ENCODE results near the gene KCNIP4. TPM values are rescaled to one million over a fixed set of nuclear protein-coding genes. Genes with fewer than 3 reads are reported as not detected.

The KCNIP4 gene
- total RNA-seq, 2 experiments from 2014 or later, result not detected

DNA sequence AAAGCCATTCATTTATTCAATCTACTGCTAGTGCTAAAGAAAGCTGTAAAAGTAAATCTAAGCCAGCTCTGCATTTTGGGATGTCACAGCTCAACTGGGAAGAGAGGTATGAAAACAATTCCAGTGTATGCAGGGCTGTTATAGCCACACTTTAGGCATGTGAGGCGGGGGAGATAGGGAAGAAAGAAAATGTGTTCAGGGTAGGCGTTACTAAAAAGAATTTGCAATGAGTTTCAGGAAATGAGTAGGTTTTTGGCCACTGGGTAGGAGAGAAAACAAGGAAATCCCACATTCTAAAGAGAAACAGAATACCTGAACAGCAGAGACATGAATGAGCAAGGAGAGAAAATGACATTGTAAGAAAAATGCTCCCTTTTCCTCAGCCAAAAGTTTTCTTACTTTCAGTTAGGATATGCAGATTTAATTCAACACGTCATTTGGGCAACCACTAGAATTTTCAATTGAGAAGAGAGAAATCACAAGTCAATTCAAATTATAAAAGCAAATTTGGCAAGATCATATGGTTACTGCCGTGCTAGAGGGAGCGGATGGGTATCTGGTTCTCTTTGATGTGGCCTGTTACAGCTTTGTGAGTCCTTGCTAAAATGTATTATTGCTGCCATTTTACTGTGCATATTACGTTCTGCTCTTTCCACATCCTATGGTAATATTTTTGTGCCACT, 226.3 kb downstream of the KCNIP4 start:
- ChIA-PET POLR2A (no interaction called here), CTCF (no interaction called here)
- Mint-ChIP-seq H3K36me3 (ENCODE audit: low read depth) (no peaks in the 10 kb centered on the region), H3K27me3 (no peaks in the 10 kb centered on the region), H3K4me3 (no peak overlapping the region), H3K9me3 (no peaks in the 10 kb centered on the region), H3K27ac (no peak overlapping the region), H3K4me1 (no peaks in the 10 kb centered on the region)
- DNase-seq, result no peak

DNA sequence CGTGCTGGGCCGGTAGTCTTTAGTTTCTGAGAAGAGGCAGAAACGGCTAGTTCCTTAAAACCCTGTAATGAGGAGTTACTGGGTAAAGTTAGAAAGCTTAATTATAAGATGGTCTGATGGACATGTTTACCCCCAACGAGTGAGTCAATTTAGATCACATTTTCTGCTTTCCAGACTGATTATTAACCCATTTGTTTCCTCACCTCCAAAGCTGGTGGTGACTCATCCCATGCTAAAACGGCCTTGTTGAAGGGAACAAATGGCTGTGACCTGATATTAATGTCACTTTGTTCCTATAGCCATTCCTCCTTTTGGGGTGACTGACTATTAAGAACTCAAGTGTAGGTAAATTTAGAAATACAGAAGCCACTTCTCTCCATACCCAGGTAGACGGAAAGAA, 232.0 kb downstream of the KCNIP4 start:
- ChIA-PET POLR2A (no interaction called here), CTCF (no interaction called here)
- no peak for DNase-seq
- Mint-ChIP-seq H3K4me3 (no peak overlapping the region), H3K36me3 (ENCODE audit: low read depth) (no peaks in the 10 kb centered on the region), H3K9me3 (no peaks in the 10 kb centered on the region), H3K27me3 (no peaks in the 10 kb centered on the region), H3K27ac (no peak overlapping the region), H3K4me1 (no peaks in the 10 kb centered on the region)

DNA sequence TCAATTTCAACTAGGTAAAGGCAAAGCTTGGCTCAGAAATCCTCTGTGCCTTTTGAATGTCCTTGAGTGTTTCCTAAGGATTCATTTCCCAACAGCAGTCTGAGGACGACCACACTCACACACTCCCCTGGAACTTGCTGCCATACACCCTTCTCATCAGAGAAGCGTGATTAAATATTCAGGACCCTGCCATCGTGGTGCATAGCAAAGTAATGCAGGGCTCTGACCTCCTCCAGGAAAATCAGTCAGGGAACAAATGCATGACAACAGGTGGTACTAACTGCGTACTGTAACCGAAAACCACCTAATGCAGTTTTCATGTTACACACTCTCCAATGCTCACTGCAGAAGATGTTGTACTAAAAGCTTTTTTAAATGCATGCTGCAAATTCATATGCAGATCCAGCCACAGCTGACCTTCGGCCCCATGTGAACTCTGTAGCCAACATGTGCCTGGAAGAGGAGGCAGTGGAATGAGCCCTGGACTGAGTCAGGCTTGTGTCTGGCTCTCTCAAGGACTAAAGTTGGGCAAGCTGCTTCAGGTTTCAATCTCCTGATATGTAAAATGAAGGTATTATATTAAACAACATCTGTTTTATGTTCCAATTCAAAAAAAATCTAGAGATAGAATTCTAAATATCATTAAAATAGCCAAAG, 238.3 kb downstream of the KCNIP4 start:
- POLR2A ChIA-PET, result no interaction called here
- CTCF ChIA-PET, result no interaction called here
- Mint-ChIP-seq H3K4me3 (no peak overlapping the region), H3K27ac (no peak overlapping the region), H3K9me3 (no peaks in the 10 kb centered on the region), H3K36me3 (ENCODE audit: low read depth) (no peaks in the 10 kb centered on the region), H3K27me3 (no peaks in the 10 kb centered on the region), H3K4me1 (no peaks in the 10 kb centered on the region)
- no peak for DNase-seq

DNA sequence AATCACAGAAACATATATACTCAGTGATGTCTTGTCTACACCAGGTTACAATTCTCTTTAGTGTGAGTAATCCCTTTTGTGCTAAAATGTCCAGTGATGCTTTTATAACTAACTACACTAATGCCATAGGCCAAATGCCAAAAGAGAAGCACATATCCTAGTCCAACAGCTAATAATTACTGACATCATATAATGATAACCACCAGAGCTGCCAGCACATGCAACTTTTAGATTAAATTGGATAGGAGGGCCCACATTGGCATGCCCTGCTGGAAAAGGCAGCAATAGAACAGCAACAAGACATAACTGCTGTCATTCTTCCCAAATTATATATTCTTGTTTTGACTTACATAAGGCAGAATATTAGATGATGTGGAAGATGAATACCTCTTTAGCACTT, 238.8 kb downstream of the KCNIP4 start:
- Mint-ChIP-seq H3K36me3 (ENCODE audit: low read depth) (no peaks in the 10 kb centered on the region), H3K27ac (no peak overlapping the region), H3K4me1 (no peaks in the 10 kb centered on the region), H3K4me3 (no peak overlapping the region), H3K27me3 (no peaks in the 10 kb centered on the region), H3K9me3 (no peaks in the 10 kb centered on the region)
- ChIA-PET POLR2A (no interaction called here), CTCF (no interaction called here)
- no peak for DNase-seq

DNA sequence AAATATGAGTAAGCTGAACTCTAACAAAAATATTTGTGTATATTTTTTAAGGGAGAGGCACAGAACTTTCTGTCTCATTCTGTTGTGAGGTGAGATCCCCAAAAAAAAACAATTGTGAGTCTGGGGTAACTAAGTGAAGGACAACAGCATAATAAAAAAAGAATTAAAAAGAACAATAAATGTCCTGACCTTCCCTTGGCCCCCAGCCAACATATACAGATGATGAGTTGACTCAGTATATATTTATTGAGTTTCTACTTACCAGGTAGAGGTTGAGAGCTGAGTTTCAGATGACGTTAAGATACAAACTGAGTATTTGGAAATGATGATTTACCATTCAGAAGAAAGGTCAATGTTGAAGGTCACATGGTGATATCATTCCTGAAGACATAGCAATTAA, 239.5 kb downstream of the KCNIP4 start:
- Mint-ChIP-seq H3K27ac (no peak overlapping the region), H3K9me3 (no peaks in the 10 kb centered on the region), H3K4me3 (no peak overlapping the region), H3K36me3 (ENCODE audit: low read depth) (no peaks in the 10 kb centered on the region), H3K4me1 (no peaks in the 10 kb centered on the region), H3K27me3 (no peaks in the 10 kb centered on the region)
- ChIA-PET CTCF (no interaction called here), POLR2A (no interaction called here)
- no peak for DNase-seq

DNA sequence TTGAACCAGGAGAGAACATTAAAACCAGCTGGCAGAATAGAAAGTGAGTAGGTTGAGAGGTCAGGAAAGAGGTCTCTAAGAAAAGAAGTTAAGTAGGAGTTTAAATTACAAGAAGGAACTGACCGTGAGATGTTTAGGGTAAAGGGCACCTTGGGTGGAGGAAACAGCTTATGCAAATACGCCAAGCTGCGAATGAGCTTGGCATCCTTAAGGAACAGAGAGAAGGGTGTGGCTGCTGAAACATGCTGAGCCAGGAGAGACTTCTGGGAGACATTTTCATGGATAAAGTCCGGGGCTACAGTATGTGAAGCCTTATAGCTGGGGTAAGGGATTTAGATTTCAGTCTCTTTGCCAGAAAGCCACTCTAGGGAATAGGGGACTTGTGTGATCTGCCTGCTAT, 249.1 kb downstream of the KCNIP4 start:
- DNase-seq, result no peak
- ChIA-PET POLR2A (no interaction called here), CTCF (no interaction called here)
- no peak overlapping the region for H3K4me3 Mint-ChIP-seq
- H3K27me3 Mint-ChIP-seq, result no peaks in the 10 kb centered on the region
- no peaks in the 10 kb centered on the region for H3K4me1 Mint-ChIP-seq
- peaks cover 2% of the 10 kb centered on the region for H3K9me3 Mint-ChIP-seq
- H3K27ac Mint-ChIP-seq, result no peak overlapping the region
- H3K36me3 Mint-ChIP-seq (ENCODE audit: low read depth), result no peaks in the 10 kb centered on the region

DNA sequence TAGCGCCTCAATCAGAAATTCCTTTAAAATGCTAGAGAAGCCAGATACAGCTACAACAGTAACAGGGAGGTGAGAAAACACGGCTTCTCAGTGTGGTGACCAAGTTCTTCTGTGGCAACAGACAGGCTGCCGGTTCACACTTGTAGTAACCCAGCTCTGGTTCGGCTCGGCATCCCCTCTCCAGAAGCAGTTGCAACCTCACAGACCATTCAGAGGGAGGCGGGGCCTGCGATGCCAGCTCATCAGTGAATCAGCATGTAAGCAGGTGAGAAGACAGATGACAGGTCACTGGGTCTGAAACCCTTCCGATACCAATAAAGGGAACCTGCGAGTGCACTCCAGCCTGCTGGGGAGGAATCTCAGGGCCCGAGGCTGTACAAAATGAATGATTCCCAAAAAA, 251.0 kb downstream of the KCNIP4 start:
- Mint-ChIP-seq H3K9me3 (peaks cover 4% of the 10 kb centered on the region), H3K36me3 (ENCODE audit: low read depth) (no peaks in the 10 kb centered on the region), H3K27ac (no peak overlapping the region), H3K4me3 (no peak overlapping the region), H3K4me1 (no peaks in the 10 kb centered on the region), H3K27me3 (no peaks in the 10 kb centered on the region)
- ChIA-PET POLR2A (no interaction called here), CTCF (no interaction called here)
- no peak for DNase-seq

DNA sequence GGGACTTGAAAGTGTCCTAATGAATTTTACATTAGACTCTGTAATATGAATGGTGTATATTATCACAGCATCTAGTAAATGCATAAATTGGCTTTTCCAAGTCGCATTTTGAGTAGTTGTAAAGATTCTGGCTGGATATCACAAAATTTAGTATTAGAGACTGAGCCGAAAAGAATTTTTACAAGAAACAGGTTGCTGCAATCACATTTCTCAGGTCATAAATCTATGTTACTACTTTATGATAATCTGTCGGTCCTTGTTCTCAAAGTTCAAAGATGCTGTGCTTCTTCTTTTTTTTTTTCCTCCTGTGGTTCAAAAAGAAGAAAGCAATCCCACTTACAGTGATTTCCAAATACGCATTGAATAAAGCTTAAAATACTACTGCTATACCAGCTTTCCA, 253.4 kb downstream of the KCNIP4 start:
- Mint-ChIP-seq H3K36me3 (ENCODE audit: low read depth) (no peaks in the 10 kb centered on the region), H3K27me3 (no peaks in the 10 kb centered on the region), H3K4me1 (no peaks in the 10 kb centered on the region), H3K9me3 (peaks cover 3% of the 10 kb centered on the region), H3K27ac (no peak overlapping the region), H3K4me3 (no peak overlapping the region)
- POLR2A ChIA-PET, result no interaction called here
- CTCF ChIA-PET, result no interaction called here
- DNase-seq, result no peak

DNA sequence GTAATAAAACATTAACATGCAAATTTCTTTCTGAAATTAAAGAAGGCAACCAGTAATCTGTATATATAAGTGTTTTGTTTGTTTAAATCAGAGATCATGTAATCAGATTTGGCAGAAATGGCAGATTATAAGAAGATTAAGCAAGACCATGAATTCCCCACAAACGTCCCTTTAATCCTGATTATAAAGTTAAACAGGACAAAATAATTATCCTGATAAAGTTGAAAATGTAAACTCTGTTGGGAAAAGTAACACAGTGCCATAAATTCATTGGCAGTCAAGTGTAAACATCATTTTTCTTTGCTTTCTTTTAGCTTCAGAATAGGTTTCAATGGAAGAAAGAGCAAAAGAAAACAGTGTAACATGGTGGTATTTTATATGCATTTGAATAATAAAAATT, 256.3 kb downstream of the KCNIP4 start:
- CTCF ChIA-PET, result no interaction called here

DNA sequence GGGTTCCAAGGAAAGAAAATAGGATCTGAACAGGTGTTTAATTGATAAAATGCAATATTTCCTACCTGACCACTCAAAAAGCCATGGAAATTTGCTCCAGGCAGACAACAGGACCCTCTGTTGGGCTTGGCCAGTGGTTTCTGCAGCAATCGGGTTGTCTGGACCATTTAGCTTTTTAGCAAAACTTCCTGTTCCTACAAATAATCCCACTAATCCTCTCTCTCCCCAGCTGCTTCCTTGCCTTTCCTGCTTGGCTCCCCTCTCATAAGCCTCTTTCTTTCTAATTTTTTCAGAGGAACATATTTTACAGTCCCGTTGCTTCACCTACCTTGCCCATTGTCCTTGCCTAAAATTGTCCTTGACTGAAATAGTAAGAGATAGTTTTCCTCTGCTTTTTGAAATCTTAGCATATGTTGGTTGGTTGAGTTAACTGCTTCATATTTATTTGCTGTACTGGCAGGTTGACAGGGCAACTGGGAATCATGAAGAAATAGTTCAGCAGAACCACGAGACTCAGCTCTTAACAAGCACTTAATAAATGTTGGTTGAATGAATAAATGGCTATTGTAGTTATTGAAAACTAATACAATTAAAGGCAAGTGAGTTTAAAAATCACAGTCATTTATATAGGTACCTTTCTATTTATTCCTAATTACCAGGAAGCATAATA, 259.8 kb downstream of the KCNIP4 start:
- ChIA-PET CTCF (no interaction called here), POLR2A (no interaction called here)
- H3K27me3 Mint-ChIP-seq, result no peaks in the 10 kb centered on the region
- no peaks in the 10 kb centered on the region for H3K36me3 Mint-ChIP-seq (ENCODE audit: low read depth)
- no peak overlapping the region for H3K4me3 Mint-ChIP-seq
- DNase-seq, result no peak
- H3K27ac Mint-ChIP-seq, result no peak overlapping the region
- H3K4me1 Mint-ChIP-seq, result no peaks in the 10 kb centered on the region
- H3K9me3 Mint-ChIP-seq, result peaks cover 5% of the 10 kb centered on the region

More for the DNA sequence above, 256.3 kb downstream of the KCNIP4 start:
- H3K27ac Mint-ChIP-seq, result no peak overlapping the region
- DNase-seq, result no peak
- H3K4me3 Mint-ChIP-seq, result no peak overlapping the region
- no peaks in the 10 kb centered on the region for H3K4me1 Mint-ChIP-seq
- POLR2A ChIA-PET, result no interaction called here
- no peaks in the 10 kb centered on the region for H3K27me3 Mint-ChIP-seq
- H3K9me3 Mint-ChIP-seq, result peaks cover 3% of the 10 kb centered on the region
- no peaks in the 10 kb centered on the region for H3K36me3 Mint-ChIP-seq (ENCODE audit: low read depth)

DNA sequence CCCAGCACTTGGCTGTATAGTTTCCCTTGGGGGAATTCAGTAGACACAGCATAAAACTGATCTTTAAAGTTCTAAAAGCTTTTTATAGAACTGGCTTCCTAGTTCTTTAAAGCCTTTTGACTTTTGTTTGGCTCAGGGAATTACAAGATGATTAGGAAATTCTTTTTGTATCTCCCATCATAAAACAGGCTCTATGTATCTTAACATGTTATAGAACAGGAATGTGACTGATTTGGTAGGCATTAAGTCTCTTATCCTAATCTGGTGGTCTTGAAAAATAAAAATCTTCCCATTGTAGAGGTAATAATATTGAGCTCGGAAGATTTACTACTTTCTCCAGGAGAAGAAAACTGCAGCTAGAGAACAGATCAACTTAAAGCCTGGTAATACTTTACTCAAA, 262.7 kb downstream of the KCNIP4 start:
- Mint-ChIP-seq H3K4me3 (no peak overlapping the region), H3K9me3 (peaks cover 6% of the 10 kb centered on the region), H3K27ac (no peak overlapping the region), H3K27me3 (no peaks in the 10 kb centered on the region), H3K36me3 (ENCODE audit: low read depth) (no peaks in the 10 kb centered on the region), H3K4me1 (no peaks in the 10 kb centered on the region)
- CTCF ChIA-PET, result no interaction called here
- DNase-seq, result no peak
- POLR2A ChIA-PET, result interaction anchor here (0.6 kb wide), 1 partner anchor 770 kb away, joined by 3 read pairs; no protein-coding TSS in a partner anchor

DNA sequence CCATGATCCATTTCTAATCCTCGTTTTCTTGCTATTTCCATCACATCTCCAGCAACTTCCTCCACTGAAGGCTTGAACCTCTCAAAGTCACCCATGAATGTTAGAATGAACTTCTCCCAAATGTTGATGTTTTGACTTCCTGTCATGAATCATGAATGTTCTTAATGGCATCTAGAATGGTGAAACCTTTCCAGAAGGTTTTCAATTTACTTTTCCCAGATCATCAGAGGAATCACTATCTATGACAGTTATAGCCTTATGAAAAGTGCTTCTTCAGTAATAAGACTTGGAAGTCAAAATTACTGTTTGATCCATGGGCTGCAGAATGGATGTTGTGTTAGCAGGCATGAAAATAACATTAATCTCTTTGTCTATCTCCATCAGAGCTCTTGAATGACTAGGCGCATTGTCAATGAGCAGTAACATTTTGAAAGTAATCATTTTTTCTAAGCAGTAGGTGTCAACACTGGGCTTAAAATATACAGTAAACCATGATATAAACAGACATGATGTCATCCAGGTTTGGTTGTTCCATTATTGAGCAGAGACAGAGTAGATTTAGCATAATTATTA, 268.2 kb downstream of the KCNIP4 start:
- Mint-ChIP-seq H3K4me1 (no peaks in the 10 kb centered on the region), H3K27ac (no peak overlapping the region), H3K36me3 (ENCODE audit: low read depth) (no peaks in the 10 kb centered on the region), H3K4me3 (no peak overlapping the region), H3K9me3 (peaks cover 11% of the 10 kb centered on the region), H3K27me3 (no peaks in the 10 kb centered on the region)
- CTCF ChIA-PET, result no interaction called here
- POLR2A ChIA-PET, result no interaction called here
- DNase-seq, result no peak

DNA sequence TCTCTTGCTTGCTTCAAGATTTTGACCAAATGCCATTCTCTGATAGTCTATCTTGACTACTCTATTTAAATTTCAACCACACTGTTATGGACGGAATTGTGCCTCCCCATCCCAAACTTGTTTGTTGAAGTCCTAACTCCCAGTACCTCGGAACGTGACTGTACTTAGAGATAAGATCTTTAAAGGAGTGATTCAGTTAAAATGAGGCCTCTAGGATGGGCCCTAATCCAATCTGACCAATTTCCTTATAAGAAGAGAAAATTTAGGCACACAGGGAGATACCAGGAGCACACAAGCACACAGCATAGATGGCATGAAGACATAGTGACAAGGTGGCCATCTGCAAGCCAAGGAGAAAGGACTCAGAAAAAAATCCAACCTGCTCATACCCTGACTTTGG, 269.9 kb downstream of the KCNIP4 start:
- no peak overlapping the region for H3K4me3 Mint-ChIP-seq
- no peaks in the 10 kb centered on the region for H3K27me3 Mint-ChIP-seq
- no peak overlapping the region for H3K27ac Mint-ChIP-seq
- CTCF ChIA-PET, result no interaction called here
- H3K4me1 Mint-ChIP-seq, result no peaks in the 10 kb centered on the region
- peaks cover 11% of the 10 kb centered on the region for H3K9me3 Mint-ChIP-seq
- DNase-seq, result no peak
- POLR2A ChIA-PET, result no interaction called here
- no peaks in the 10 kb centered on the region for H3K36me3 Mint-ChIP-seq (ENCODE audit: low read depth)

DNA sequence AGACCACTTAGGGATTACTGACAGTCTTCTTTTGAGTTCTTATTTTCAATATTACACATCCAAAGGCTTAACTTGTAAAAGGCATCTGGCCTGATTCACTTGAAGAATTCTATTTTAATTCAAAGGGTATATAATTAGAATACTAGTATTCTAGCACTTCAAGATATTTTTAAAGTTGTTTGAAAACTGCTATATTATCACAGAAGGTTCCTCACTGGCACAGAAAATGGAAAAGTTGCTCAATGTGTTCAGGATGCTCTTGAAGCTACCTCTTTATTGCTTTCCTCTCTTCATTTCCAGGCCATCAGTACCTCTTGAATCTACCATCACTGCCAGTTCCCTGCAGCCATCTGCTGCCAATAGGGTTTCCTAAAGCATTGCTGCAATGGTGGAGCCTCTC, 271.4 kb downstream of the KCNIP4 start:
- no peak overlapping the region for H3K4me3 Mint-ChIP-seq
- H3K4me1 Mint-ChIP-seq, result no peaks in the 10 kb centered on the region
- no peak for DNase-seq
- ChIA-PET CTCF (no interaction called here), POLR2A (no interaction called here)
- H3K27ac Mint-ChIP-seq, result no peak overlapping the region
- H3K27me3 Mint-ChIP-seq, result no peaks in the 10 kb centered on the region
- no peaks in the 10 kb centered on the region for H3K36me3 Mint-ChIP-seq (ENCODE audit: low read depth)
- H3K9me3 Mint-ChIP-seq, result peaks cover 7% of the 10 kb centered on the region

Measured in activated CD4-positive, alpha-beta memory T cell treated with anti-CD3 and anti-CD28 coated beads, Interleukin-2, amount 10 ng/mL, durations not matched to agents 7 days and 5 days (primary cell).